GM23338 (cell line): Measurements from ENCODE around the gene LRIT3. TPM values are rescaled to one million over a fixed set of nuclear protein-coding genes. Genes with fewer than 3 reads are reported as not detected.

Source experiments
- ATAC-seq: fragments of 200-7000 bp; cut with Tn5 transposase; 3 replicates; pipeline ENCODE4 v1.9.1; 2020
- DNase-seq: peaks from one replicate; pipeline ENCODE4 v3.0.0-alpha.2; 2015; ENCODE audit warnings: low spot score
- H2AFZ ChIP-seq: fragments of 200-600 bp; sonication (generic); 2 replicates; pipeline ENCODE4 v1.8.0; 2016; ENCODE audit warnings: antibody characterized with exemption, mild to moderate bottlenecking, moderate library complexity
- H3F3A ChIP-seq: fragments of 200-600 bp; sonication (generic); replicated peaks from 2 replicates; pipeline ENCODE4 v1.8.0; 2017; ENCODE audit warnings: antibody characterized with exemption, mixed run types, low read depth
- H3K27ac ChIP-seq: fragments of 200-600 bp; sonication (generic); 2 replicates; pipeline ENCODE4 v1.6.1; 2016; ENCODE audit warnings: low read depth
- H3K27me3 ChIP-seq: fragments of 200-600 bp; sonication (generic); 2 replicates; pipeline ENCODE4 v1.8.0; 2016; ENCODE audit warnings: mild to moderate bottlenecking, mixed run types, moderate library complexity; ENCODE audit not compliant: insufficient read depth
- H3K36me3 ChIP-seq: fragments of 200-600 bp; sonication (generic); 2 replicates; pipeline ENCODE4 v1.8.0; 2016; ENCODE audit warnings: mild to moderate bottlenecking; ENCODE audit not compliant: insufficient read depth
- H3K4me1 ChIP-seq: fragments of 200-600 bp; sonication (generic); 2 replicates; pipeline ENCODE4 v1.8.0; 2016; ENCODE audit warnings: mild to moderate bottlenecking, moderate library complexity; ENCODE audit not compliant: insufficient read depth
- H3K4me2 ChIP-seq: fragments of 200-600 bp; sonication (generic); 2 replicates; pipeline ENCODE4 v1.7.1; 2017; ENCODE audit warnings: mixed run types
- H3K4me3 ChIP-seq: fragments of 200-600 bp; sonication (generic); 2 replicates; pipeline ENCODE4 v1.6.1; 2016; ENCODE audit warnings: mixed run types
- H3K79me2 ChIP-seq: fragments of 200-600 bp; sonication (generic); replicated peaks from 2 replicates; pipeline ENCODE4 v1.8.0; 2017; ENCODE audit warnings: mild to moderate bottlenecking; ENCODE audit not compliant: insufficient read depth
- H3K9me2 ChIP-seq: fragments of 200-600 bp; sonication (generic); 2 replicates; pipeline ENCODE4 v1.8.0; 2017; ENCODE audit not compliant: insufficient read depth
- H4K20me1 ChIP-seq: fragments of 200-600 bp; sonication (generic); replicated peaks from 2 replicates; pipeline ENCODE4 v1.8.0; 2017; ENCODE audit warnings: mild to moderate bottlenecking; ENCODE audit not compliant: insufficient read depth
- H3K27ac Mint-ChIP-seq: 2 replicates; pipeline ENCODE4 v1.8.0; 2020; ENCODE audit warnings: inconsistent platforms, mild to moderate bottlenecking, moderate library complexity, mixed read lengths
- H3K27me3 Mint-ChIP-seq: 3 replicates; pipeline ENCODE4 v1.8.0; 2022; ENCODE audit warnings: low read depth, mild to moderate bottlenecking, moderate library complexity, mixed read lengths, inconsistent platforms; ENCODE audit not compliant: insufficient read depth, poor library complexity
- H3K36me3 Mint-ChIP-seq: 3 replicates; pipeline ENCODE4 v1.8.0; 2021; ENCODE audit warnings: low read depth, mild to moderate bottlenecking, inconsistent platforms, moderate library complexity, mixed read lengths
- H3K4me1 Mint-ChIP-seq: 3 replicates; pipeline ENCODE4 v1.8.0; 2020; ENCODE audit warnings: mild to moderate bottlenecking, inconsistent platforms, mixed read lengths
- H3K4me3 Mint-ChIP-seq: 3 replicates; pipeline ENCODE4 v1.8.0; 2021; ENCODE audit warnings: moderate library complexity, mild to moderate bottlenecking, inconsistent platforms, mixed read lengths
- H3K9me3 Mint-ChIP-seq: 3 replicates; pipeline ENCODE4 v1.8.0; 2020; ENCODE audit warnings: moderate library complexity, mild to moderate bottlenecking, inconsistent platforms, mixed read lengths
- CREB1 ChIP-seq: fragments of 250-450 bp; sonication (Bioruptor Pico); IDR thresholded peaks from 2 replicates; pipeline ENCODE4 v1.5.0; 2020; ENCODE audit warnings: low read depth, mild to moderate bottlenecking, moderate library complexity
- EZH2 ChIP-seq: fragments of 200-600 bp; sonication (generic); IDR thresholded peaks from one replicate; pipeline ENCODE4 v1.8.0; 2017; ENCODE audit warnings: antibody characterized with exemption, mild to moderate bottlenecking, low read depth; ENCODE audit not compliant: unreplicated experiment
- EZH2phosphoT487 ChIP-seq: fragments of 200-600 bp; sonication (generic); IDR thresholded peaks from one replicate; pipeline ENCODE4 v1.8.1; 2018; ENCODE audit warnings: antibody characterized with exemption; ENCODE audit not compliant: unreplicated experiment
- JUNB ChIP-seq: IDR thresholded peaks from one replicate; pipeline ENCODE4 v1.6.1; 2016; ENCODE audit warnings: antibody characterized with exemption; ENCODE audit not compliant: unreplicated experiment
- NANOG ChIP-seq: IDR thresholded peaks from 2 replicates; pipeline ENCODE4 v1.6.1; 2016; ENCODE audit warnings: antibody characterized with exemption, borderline replicate concordance
- POLR2AphosphoS5 ChIP-seq: IDR thresholded peaks from 2 replicates; pipeline ENCODE4 v1.6.1; 2016; ENCODE audit warnings: antibody characterized with exemption, low read depth
- STAT1 ChIP-seq: IDR thresholded peaks from one replicate; pipeline ENCODE4 v1.6.1; 2016; ENCODE audit warnings: antibody characterized with exemption; ENCODE audit not compliant: unreplicated experiment
- ZNF114 ChIP-seq: fragments of 250-450 bp; sonication (Bioruptor Pico); IDR thresholded peaks from 2 replicates; pipeline ENCODE4 v1.5.0; 2020; ENCODE audit warnings: mild to moderate bottlenecking, moderate library complexity
- ZNF331 ChIP-seq: fragments of 250-450 bp; sonication (Bioruptor Pico); IDR thresholded peaks from 2 replicates; pipeline ENCODE4 v1.5.0; 2020; ENCODE audit warnings: low read depth, mild to moderate bottlenecking, moderate library complexity
- ZNF462 ChIP-seq: fragments of 250-450 bp; sonication (Bioruptor Pico); IDR thresholded peaks from 2 replicates; pipeline ENCODE4 v1.5.0; 2020; ENCODE audit warnings: mild to moderate bottlenecking, moderate library complexity
- polyA plus RNA-seq: library from polyadenylated mRNA; unstranded; fragments of >200 nt; fragmentation: Nextera tagmentation; extraction: Ambion mirVana; gene quantifications from 2 replicates; pipeline ENCODE4 v1.2.1, GENCODE V29; 2016
- total RNA-seq: library from RNA; depleted of rRNA; stranded (reverse); fragments of >200 nt; shearing (Covaris generic); gene quantifications from 2 replicates; pipeline ENCODE4 v1.2.3, GENCODE V29; 2014
- TF ChIP-seq, protein P1 (sequence below): IDR thresholded peaks from one replicate; pipeline ENCODE4 v1.6.1; 2018; ENCODE audit warnings: antibody characterized with exemption; ENCODE audit not compliant: unreplicated experiment
- TF ChIP-seq, protein P2 (sequence below), 2 experiments: fragments of 200-600 bp in 1 of 2; sonication (generic) in 1 of 2; conservative IDR thresholded peaks; 2 replicates each; pipeline versions ENCODE4 v1.5.1 to v1.6.1; 2016 to 2017; ENCODE audit warnings: antibody characterized with exemption in 2 of 2, low read depth in 2 of 2, mild to moderate bottlenecking in 2 of 2, moderate library complexity in 1 of 2
- TF ChIP-seq, protein P3 (sequence below): IDR thresholded peaks from 2 replicates; pipeline ENCODE4 v1.6.1; 2016; ENCODE audit warnings: antibody characterized with exemption

LRIT3 gene
- total and polyA plus RNA-seq, 2 experiments from 2014 or later = 0.14 TPM; not detected in 1

DNA sequence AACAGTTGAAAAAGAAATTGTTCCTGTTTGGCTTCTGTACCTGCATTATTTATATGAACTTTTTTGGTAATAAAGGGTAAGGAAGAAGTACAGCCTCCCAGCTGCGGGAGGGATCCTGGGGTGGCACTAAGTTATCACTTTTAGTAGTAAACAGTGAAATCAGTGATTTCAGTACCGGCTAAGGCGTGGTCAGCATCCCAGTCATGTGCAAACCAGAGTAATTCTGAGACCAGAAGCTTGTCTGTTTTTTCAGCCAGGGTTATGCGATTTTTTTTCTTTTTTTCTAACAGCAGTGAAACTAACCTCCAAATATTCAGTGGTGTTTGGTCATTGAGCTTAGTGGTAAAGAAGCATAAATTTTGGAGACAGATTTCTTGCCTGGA lies 68.1 kb downstream of the LRIT3 start:
- H3K9me2 ChIP-seq = no peaks in the 10 kb centered on the region
- H3K4me1 Mint-ChIP-seq = peaks cover 40% of the 10 kb centered on the region
- H3K27me3 ChIP-seq = no peaks in the 10 kb centered on the region
- H3K4me3 Mint-ChIP-seq = no peak overlapping the region
- H3K79me2 ChIP-seq = no peaks in the 10 kb centered on the region
- H3K36me3 ChIP-seq = no peaks in the 10 kb centered on the region
- no peak overlapping the region for H3K27ac Mint-ChIP-seq
- peaks cover 26% of the 10 kb centered on the region for H3K4me1 ChIP-seq
- H3K9me3 Mint-ChIP-seq = no peaks in the 10 kb centered on the region
- H3K4me2 ChIP-seq = no peak overlapping the region
- TF ChIP-seq NANOG = no peak
- TF ChIP-seq, protein P1, sequence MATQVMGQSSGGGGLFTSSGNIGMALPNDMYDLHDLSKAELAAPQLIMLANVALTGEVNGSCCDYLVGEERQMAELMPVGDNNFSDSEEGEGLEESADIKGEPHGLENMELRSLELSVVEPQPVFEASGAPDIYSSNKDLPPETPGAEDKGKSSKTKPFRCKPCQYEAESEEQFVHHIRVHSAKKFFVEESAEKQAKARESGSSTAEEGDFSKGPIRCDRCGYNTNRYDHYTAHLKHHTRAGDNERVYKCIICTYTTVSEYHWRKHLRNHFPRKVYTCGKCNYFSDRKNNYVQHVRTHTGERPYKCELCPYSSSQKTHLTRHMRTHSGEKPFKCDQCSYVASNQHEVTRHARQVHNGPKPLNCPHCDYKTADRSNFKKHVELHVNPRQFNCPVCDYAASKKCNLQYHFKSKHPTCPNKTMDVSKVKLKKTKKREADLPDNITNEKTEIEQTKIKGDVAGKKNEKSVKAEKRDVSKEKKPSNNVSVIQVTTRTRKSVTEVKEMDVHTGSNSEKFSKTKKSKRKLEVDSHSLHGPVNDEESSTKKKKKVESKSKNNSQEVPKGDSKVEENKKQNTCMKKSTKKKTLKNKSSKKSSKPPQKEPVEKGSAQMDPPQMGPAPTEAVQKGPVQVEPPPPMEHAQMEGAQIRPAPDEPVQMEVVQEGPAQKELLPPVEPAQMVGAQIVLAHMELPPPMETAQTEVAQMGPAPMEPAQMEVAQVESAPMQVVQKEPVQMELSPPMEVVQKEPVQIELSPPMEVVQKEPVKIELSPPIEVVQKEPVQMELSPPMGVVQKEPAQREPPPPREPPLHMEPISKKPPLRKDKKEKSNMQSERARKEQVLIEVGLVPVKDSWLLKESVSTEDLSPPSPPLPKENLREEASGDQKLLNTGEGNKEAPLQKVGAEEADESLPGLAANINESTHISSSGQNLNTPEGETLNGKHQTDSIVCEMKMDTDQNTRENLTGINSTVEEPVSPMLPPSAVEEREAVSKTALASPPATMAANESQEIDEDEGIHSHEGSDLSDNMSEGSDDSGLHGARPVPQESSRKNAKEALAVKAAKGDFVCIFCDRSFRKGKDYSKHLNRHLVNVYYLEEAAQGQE = no peak
- TF ChIP-seq EZH2phosphoT487 = no peak
- TF ChIP-seq POLR2AphosphoS5 = no peak
- TF ChIP-seq STAT1 = no peak
- no peak for TF ChIP-seq JUNB
- no peak for TF ChIP-seq EZH2
- no peak for TF ChIP-seq ZNF114
- TF ChIP-seq, protein P2, sequence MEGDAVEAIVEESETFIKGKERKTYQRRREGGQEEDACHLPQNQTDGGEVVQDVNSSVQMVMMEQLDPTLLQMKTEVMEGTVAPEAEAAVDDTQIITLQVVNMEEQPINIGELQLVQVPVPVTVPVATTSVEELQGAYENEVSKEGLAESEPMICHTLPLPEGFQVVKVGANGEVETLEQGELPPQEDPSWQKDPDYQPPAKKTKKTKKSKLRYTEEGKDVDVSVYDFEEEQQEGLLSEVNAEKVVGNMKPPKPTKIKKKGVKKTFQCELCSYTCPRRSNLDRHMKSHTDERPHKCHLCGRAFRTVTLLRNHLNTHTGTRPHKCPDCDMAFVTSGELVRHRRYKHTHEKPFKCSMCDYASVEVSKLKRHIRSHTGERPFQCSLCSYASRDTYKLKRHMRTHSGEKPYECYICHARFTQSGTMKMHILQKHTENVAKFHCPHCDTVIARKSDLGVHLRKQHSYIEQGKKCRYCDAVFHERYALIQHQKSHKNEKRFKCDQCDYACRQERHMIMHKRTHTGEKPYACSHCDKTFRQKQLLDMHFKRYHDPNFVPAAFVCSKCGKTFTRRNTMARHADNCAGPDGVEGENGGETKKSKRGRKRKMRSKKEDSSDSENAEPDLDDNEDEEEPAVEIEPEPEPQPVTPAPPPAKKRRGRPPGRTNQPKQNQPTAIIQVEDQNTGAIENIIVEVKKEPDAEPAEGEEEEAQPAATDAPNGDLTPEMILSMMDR (conservative IDR thresholded peaks at IDR 0.05; ENCODE audit: low read depth in 2 of 2) = no peak
- TF ChIP-seq, protein P3, sequence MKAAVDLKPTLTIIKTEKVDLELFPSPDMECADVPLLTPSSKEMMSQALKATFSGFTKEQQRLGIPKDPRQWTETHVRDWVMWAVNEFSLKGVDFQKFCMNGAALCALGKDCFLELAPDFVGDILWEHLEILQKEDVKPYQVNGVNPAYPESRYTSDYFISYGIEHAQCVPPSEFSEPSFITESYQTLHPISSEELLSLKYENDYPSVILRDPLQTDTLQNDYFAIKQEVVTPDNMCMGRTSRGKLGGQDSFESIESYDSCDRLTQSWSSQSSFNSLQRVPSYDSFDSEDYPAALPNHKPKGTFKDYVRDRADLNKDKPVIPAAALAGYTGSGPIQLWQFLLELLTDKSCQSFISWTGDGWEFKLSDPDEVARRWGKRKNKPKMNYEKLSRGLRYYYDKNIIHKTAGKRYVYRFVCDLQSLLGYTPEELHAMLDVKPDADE = no peak
- TF ChIP-seq ZNF331 (CRISPR knock-in tag) = no peak
- no peak for TF ChIP-seq ZNF462 (CRISPR knock-in tag)
- TF ChIP-seq CREB1 (CRISPR knock-in tag) = no peak
- no peaks in the 10 kb centered on the region for H3F3A ChIP-seq
- H2AFZ ChIP-seq = no peak overlapping the region
- H3K27ac ChIP-seq = no peak overlapping the region
- peaks cover 2% of the 10 kb centered on the region for H3K27me3 Mint-ChIP-seq
- H3K36me3 Mint-ChIP-seq = no peaks in the 10 kb centered on the region
- no peak overlapping the region for H3K4me3 ChIP-seq
- no peaks in the 10 kb centered on the region for H4K20me1 ChIP-seq
- ATAC-seq (no peak), DNase-seq (no peak)
